Activated T-helper 17 cell treated with anti-CD3 and anti-CD28 coated beads, Interleukin-2, amount 50 U/mL, for 72 hours (primary cell): Measurements from ENCODE around the gene TAF6L. TPM values are rescaled to one million over a fixed set of nuclear protein-coding genes. Genes with fewer than 3 reads are reported as not detected.
"Not testable (repeated sequence)": the region's sequence is repeated elsewhere in the genome, so short reads cannot be mapped to it uniquely, and the experiment has no call there.

ENCODE experiments used
- ATAC-seq: fragments of 150-1000 bp; cut with Tn5 transposase; replicated peaks from 2 replicates; pipeline ENCODE4 v1.10.0; 2021; ENCODE audit warnings: mild to moderate bottlenecking, moderate library complexity
- H3K27ac Mint-ChIP-seq: one replicate; pipeline ENCODE4 v1.8.0; 2022; ENCODE audit warnings: mixed read lengths
- H3K27me3 Mint-ChIP-seq: one replicate; pipeline ENCODE4 v1.8.0; 2022; ENCODE audit warnings: mixed read lengths
- H3K36me3 Mint-ChIP-seq: one replicate; pipeline ENCODE4 v1.8.0; 2022; ENCODE audit warnings: low read depth, mild to moderate bottlenecking, mixed read lengths
- H3K4me1 Mint-ChIP-seq: one replicate; pipeline ENCODE4 v1.8.0; 2022; ENCODE audit warnings: mixed read lengths
- H3K4me3 Mint-ChIP-seq: one replicate; pipeline ENCODE4 v1.8.0; 2022; ENCODE audit warnings: mild to moderate bottlenecking, mixed read lengths
- H3K9me3 Mint-ChIP-seq: one replicate; pipeline ENCODE4 v1.8.0; 2022; ENCODE audit warnings: mixed read lengths
- total RNA-seq, 2 donors: library from RNA; stranded (reverse); gene quantifications; one replicate each; pipeline ENCODE4 v1.2.3, GENCODE V29; 2022

TAF6L gene
- total RNA-seq, 2 donors from 2014 or later = 14.1 to 27.5 TPM

GRCh38 chr11:62749931-62750330 lies 21.3 kb upstream of the TAF6L start:
- not testable (repeated sequence) for ATAC-seq

DNA sequence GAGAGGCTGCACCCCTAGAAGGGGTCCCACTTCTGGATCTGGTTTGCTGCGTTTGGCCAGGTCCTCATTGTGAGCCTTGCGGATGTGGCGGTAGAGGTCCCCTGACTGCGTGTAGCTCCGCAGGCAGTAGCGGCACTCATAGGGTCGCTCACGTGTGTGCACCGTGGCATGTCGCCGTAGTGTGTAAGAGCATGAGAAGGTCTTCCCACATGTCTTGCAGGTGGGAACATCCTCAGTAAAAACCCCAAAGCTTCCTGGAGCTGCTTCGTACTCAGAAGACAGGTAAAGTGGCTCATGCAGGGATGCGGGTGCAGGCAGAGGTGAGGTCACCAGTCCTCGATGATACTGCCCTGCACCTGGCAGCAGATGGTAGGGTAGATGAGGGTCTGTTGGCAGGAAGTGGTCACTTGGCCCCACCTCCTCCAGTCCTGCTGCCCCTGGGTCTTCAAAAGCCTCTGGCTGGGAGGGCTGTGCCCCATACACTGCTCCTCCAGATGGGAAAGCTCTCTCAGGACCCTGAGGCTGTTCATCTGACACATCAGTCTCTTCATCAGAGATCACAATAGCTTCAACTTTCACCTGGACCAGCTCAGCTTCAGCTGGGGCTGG lies 18.9 kb upstream of the TAF6L start:
- Mint-ChIP-seq H3K4me3 (peak overlapping the region; percentile 86), H3K4me1 (peaks cover 10% of the 10 kb centered on the region)

More at GRCh38 chr11:62749931-62750330, 21.3 kb upstream of the TAF6L start:
- peaks cover 19% of the 10 kb centered on the region for H3K36me3 Mint-ChIP-seq
- not testable (repeated sequence) for H3K27me3 Mint-ChIP-seq, H3K27ac Mint-ChIP-seq, H3K9me3 Mint-ChIP-seq, H3K4me3 Mint-ChIP-seq
- peaks cover 10% of the 10 kb centered on the region for H3K4me1 Mint-ChIP-seq

DNA sequence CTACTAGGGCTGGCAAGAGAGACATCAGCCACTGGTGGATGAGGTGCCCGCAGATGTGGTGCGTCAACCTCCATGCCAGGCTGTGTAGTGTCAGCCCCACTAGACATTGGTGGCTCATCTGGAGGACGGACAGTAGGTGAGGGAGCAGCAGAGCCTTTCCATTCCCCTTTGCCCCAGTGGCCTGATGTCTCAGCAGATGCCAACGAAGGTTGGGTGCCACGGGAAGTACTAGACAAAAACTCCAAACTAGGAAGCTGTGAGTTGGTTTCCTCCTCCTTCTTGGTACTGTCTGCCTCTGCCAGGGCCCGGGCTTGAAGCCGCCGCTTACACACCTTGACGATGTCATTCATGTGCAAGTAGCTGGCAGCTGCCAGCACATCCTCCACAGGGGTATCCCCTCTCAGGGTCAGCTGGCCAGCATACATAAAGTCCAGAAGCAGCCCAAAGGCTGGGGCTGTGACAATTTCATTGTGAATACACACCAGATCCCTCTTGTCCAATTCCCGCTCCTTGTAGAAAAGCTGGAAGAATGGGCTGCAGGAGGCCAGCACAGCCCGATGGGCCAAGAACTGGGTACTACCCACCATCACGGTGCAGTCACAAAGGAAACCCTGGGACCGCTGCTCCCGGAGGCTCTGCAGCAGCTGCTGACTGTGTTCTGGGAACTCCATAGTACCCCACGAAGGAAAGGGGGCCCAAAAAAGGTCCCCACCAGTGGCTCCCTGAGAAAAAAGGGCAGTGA lies 18.0 kb upstream of the TAF6L start:
- peak overlapping the region; percentile 86 for H3K4me3 Mint-ChIP-seq
- peak overlapping the region; percentile 95 for H3K27ac Mint-ChIP-seq
- H3K36me3 Mint-ChIP-seq = peaks cover 19% of the 10 kb centered on the region
- no peak for ATAC-seq
- H3K4me1 Mint-ChIP-seq = peaks cover 10% of the 10 kb centered on the region
- H3K9me3 Mint-ChIP-seq = no peaks in the 10 kb centered on the region
- H3K27me3 Mint-ChIP-seq = no peaks in the 10 kb centered on the region

More for the DNA sequence above, 18.9 kb upstream of the TAF6L start:
- no peaks in the 10 kb centered on the region for H3K9me3 Mint-ChIP-seq
- H3K27ac Mint-ChIP-seq = no peak overlapping the region
- H3K27me3 Mint-ChIP-seq = no peaks in the 10 kb centered on the region
- no peak for ATAC-seq
- peaks cover 19% of the 10 kb centered on the region for H3K36me3 Mint-ChIP-seq

GRCh38 chr11:62753736-62754603 lies 17.2 kb upstream of the TAF6L start, which contains the start of gene ZBTB3:
TSS of gene ZBTB3 (minus strand) at chr11:62754160. CDS start at chr11:62753664, 496 bp downstream.
- peaks cover 14% of the 10 kb centered on the region for H3K36me3 Mint-ChIP-seq
- peak within 1 kb of the TSS; percentile 95 for H3K27ac Mint-ChIP-seq
- H3K4me1 Mint-ChIP-seq = peaks cover 7% of the 10 kb centered on the region
- H3K4me3 Mint-ChIP-seq = peak within 1 kb of the TSS; percentile 86
- peak; percentile 98 for ATAC-seq
- H3K9me3 Mint-ChIP-seq = no peaks in the 10 kb centered on the region
- no peaks in the 10 kb centered on the region for H3K27me3 Mint-ChIP-seq

- no peaks in the 10 kb centered on the region for H3K27me3 Mint-ChIP-seq
- no peak for ATAC-seq
- no peaks in the 10 kb centered on the region for H3K9me3 Mint-ChIP-seq
- H3K27ac Mint-ChIP-seq = no peak overlapping the region
- peak overlapping the region; percentile 86 for H3K4me3 Mint-ChIP-seq
- H3K4me1 Mint-ChIP-seq = peaks cover 4% of the 10 kb centered on the region
- H3K36me3 Mint-ChIP-seq = peaks cover 9% of the 10 kb centered on the region
These were observed 16.0 kb upstream of the TAF6L start for GRCh38 chr11:62755086-62755615.

DNA sequence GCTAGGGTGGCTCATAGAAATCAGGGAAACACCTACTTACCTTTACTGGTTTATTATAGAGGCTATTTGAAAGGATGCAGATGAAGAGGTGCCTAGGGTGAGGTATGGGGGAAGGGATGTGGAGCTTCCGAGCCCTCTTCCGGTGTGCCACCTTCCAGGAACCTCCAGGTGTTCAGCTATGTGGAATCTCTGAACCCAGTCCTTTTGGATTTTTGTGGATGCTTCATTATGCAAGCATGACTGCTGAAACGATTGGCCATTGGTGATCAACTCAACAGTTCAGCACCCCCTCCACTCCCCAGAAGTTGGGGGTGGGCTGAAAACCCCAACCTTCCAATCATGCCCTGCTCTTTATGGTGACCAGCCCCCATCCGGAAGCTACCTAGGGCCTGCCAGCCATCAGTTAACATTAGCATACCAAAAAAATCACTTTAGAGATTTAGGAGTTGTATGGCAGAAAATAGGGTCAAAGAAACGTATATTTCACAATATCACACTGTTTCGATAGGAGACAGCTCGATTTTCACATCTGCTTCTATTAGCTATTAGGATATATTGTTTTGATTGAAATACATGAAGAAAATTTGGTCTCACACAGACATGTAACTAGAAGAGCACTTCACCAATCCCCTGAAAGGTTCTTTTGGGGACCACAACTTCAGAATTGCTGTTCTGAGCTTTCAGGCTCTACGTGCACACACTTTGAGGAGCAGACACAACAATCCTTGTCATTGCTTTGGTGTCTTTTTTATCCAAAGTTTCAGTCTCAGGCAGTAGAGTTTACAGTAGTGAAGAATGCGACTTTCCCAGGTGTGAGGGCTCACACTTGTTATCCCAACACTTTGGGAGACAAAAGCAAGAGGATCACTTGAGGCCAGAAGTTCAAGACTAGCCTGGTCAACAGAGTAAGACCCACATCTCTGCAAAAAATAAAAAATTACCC lies 13.1 kb upstream of the TAF6L start:
- peaks cover 15% of the 10 kb centered on the region for H3K36me3 Mint-ChIP-seq
- H3K4me3 Mint-ChIP-seq = no peak overlapping the region
- no peaks in the 10 kb centered on the region for H3K9me3 Mint-ChIP-seq
- no peaks in the 10 kb centered on the region for H3K27me3 Mint-ChIP-seq
- ATAC-seq = no peak
- H3K4me1 Mint-ChIP-seq = peaks cover 9% of the 10 kb centered on the region
- H3K27ac Mint-ChIP-seq = no peak overlapping the region

DNA sequence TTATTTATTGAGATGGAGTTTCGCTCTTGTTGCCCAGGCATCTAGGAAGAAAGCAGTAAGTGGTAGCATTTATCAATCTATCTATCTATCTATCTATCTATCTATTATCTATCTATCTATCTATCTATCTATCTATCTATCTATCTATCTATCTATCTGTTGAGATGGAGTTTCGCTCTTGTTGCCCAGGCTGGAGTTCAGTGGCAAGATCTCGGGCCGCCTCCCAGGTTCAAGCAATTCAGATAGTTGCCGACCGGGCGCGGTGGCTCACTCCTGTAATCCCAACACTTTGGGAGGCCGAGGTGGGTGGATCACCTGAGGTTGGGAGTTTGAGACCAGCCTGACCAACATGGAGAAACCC lies 10.3 kb upstream of the TAF6L start:
- peak overlapping the region; percentile 93 for H3K27ac Mint-ChIP-seq
- H3K9me3 Mint-ChIP-seq, H3K27me3 Mint-ChIP-seq, H3K4me1 Mint-ChIP-seq: not testable (repeated sequence)
- H3K36me3 Mint-ChIP-seq = peaks cover 25% of the 10 kb centered on the region
- peak overlapping the region; percentile 97 for H3K4me3 Mint-ChIP-seq
- peak; percentile 1 for ATAC-seq

DNA sequence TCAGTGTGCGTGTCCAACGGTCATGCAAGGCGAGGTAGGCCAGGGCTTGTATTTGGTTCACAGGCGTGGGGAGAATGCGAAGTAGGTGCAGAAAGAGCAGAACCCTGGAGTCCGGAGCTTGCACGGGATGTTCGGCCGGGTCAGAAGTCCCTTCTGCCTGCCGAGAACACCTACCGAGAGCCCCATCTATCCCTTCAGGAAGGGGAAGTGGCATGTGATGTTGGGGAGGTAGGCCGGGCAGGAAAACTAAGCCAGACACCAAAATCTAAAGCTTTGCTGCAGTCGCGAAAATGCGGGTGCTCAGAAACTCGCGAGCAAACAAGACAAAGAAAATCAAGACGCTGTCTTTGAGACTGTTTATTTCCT lies 435 bp upstream of the TAF6L start:
- no peak for ATAC-seq
- Mint-ChIP-seq H3K9me3 (no peaks in the 10 kb centered on the region), H3K27ac (peak overlapping the region; percentile 89), H3K4me3 (peak overlapping the region; percentile 93), H3K36me3 (peaks cover 31% of the 10 kb centered on the region), H3K27me3 (no peaks in the 10 kb centered on the region), H3K4me1 (peaks cover 17% of the 10 kb centered on the region)

GRCh38 chr11:62774407-62774806 lies 3.2 kb downstream of the TAF6L start:
- Mint-ChIP-seq H3K4me1 (peaks cover 24% of the 10 kb centered on the region), H3K4me3 (no peak overlapping the region), H3K36me3 (peaks cover 36% of the 10 kb centered on the region), H3K27me3 (no peaks in the 10 kb centered on the region), H3K27ac (no peak overlapping the region), H3K9me3 (no peaks in the 10 kb centered on the region)
- no peak for ATAC-seq

DNA sequence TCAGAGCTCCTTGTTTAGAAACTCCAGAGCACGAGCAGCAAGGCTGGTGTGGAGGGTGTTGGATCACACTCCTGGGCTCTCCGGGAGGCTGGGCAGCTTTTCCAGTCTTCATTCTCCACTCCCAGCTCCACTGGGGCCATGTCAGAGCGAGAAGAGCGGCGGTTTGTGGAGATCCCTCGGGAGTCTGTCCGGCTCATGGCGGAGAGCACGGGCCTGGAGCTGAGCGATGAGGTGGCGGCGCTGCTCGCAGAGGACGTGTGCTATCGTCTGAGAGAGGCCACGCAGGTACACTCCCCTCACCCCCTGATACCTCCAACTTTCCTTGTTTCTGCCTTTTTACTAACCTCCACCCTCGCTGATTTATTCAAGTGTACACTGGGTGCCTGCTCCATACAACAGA lies 4.5 kb downstream of the TAF6L start:
- Mint-ChIP-seq H3K4me3 (no peak overlapping the region), H3K36me3 (peaks cover 42% of the 10 kb centered on the region), H3K27me3 (no peaks in the 10 kb centered on the region), H3K27ac (peak overlapping the region; percentile 76), H3K4me1 (peaks cover 15% of the 10 kb centered on the region), H3K9me3 (no peaks in the 10 kb centered on the region)
- no peak for ATAC-seq

DNA sequence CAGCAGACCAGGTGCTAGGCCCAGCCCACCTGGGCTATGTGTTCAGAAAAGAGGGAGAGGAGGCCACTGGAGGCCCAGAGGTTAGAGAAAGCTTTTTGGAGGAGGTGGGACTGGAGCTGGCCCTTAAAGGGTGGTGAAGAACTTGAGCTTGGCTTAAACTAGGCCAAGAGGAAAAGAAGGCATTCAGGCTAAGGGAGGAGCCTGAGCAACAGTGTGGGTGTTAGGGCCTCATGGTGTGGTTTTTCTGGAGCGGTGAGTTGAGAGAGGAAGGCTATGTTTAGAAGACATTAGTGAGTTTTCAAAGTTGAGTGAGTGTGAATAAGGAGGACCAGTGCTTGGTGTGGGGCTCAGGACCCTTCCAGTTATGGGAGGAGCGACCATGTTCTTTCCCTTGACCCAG lies 6.2 kb downstream of the TAF6L start:
- Mint-ChIP-seq H3K4me3 (peak overlapping the region; percentile 73), H3K27me3 (no peaks in the 10 kb centered on the region)
- peak; percentile 84 for ATAC-seq

GRCh38 chr11:62778441-62778840 lies 7.2 kb downstream of the TAF6L start:
- Mint-ChIP-seq H3K9me3 (no peaks in the 10 kb centered on the region), H3K27me3 (no peaks in the 10 kb centered on the region), H3K36me3 (peaks cover 53% of the 10 kb centered on the region), H3K4me1 (peaks cover 11% of the 10 kb centered on the region), H3K27ac (peak overlapping the region; percentile 93), H3K4me3 (peak overlapping the region; percentile 73)
- no peak for ATAC-seq

More for the DNA sequence above, 6.2 kb downstream of the TAF6L start:
- H3K27ac Mint-ChIP-seq = peak overlapping the region; percentile 93
- H3K4me1 Mint-ChIP-seq = peaks cover 12% of the 10 kb centered on the region
- H3K9me3 Mint-ChIP-seq = no peaks in the 10 kb centered on the region
- peaks cover 44% of the 10 kb centered on the region for H3K36me3 Mint-ChIP-seq

DNA sequence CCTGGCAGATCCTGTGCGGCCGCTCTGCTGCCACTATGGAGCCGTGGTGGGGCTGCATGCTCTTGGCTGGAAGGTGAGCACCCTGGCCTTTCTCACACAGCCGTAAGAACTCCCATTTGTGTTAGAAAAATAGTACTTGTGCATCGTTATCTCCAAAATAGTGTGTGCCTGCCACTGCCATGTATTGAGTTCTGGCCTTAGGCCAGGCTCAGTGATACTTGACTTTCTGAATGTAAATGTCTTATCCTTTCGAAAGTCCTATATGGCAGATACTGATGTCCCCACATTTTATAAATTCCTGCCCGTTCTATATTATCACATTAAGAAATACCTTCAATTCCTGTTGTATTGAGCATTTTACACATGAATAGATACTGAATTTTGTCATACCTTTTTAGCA lies 11.6 kb downstream of the TAF6L start:
- Mint-ChIP-seq H3K9me3 (no peaks in the 10 kb centered on the region), H3K27me3 (no peaks in the 10 kb centered on the region), H3K4me3 (no peak overlapping the region), H3K27ac (peak overlapping the region; percentile 36), H3K4me1 (no peaks in the 10 kb centered on the region), H3K36me3 (peaks cover 49% of the 10 kb centered on the region)
- ATAC-seq = no peak
